SJCRH30 (cell line): ENCODE data around the gene CHAF1B. TPM values are rescaled to one million over a fixed set of nuclear protein-coding genes. Genes with fewer than 3 reads are reported as not detected.
A peak's percentile ranks its signal among the peaks of the same experiment; 100 is the strongest.

Experiments used
- DNase-seq, 2 experiments: peaks; one replicate each; pipeline ENCODE4 v3.0.0-alpha.2; 2015 to 2020
- H3K27ac ChIP-seq: fragments of 250-450 bp; sonication (Bioruptor Pico); 2 replicates; pipeline ENCODE4 v1.5.1; 2020; ENCODE audit warnings: mild to moderate bottlenecking, moderate library complexity
- H3K27me3 ChIP-seq: fragments of 250-450 bp; sonication (Bioruptor Pico); 2 replicates; pipeline ENCODE4 v1.5.1; 2020; ENCODE audit warnings: mild to moderate bottlenecking, moderate library complexity
- H3K36me3 ChIP-seq: fragments of 250-450 bp; sonication (Bioruptor Pico); 2 replicates; pipeline ENCODE4 v1.5.1; 2020; ENCODE audit warnings: mild to moderate bottlenecking, moderate library complexity
- H3K4me1 ChIP-seq: fragments of 250-450 bp; sonication (Bioruptor Pico); 2 replicates; pipeline ENCODE4 v1.5.1; 2020; ENCODE audit warnings: mild to moderate bottlenecking, moderate library complexity
- H3K4me3 ChIP-seq: fragments of 250-450 bp; sonication (Bioruptor Pico); 2 replicates; pipeline ENCODE4 v1.5.1; 2020; ENCODE audit warnings: mild to moderate bottlenecking, moderate library complexity
- H3K9me3 ChIP-seq: fragments of 250-450 bp; sonication (Bioruptor Pico); replicated peaks from 2 replicates; pipeline ENCODE4 v1.5.1; 2020; ENCODE audit warnings: mild to moderate bottlenecking, moderate library complexity
- total RNA-seq: library from RNA; depleted of rRNA; stranded (reverse); fragments of >200 nt; shearing (Covaris generic); gene quantifications from 2 replicates; pipeline ENCODE4 v1.2.3, GENCODE V29; 2014

Gene CHAF1B
- total RNA-seq, 1 experiment from 2014 or later: 18.7 TPM

- peak in 1 of 2 experiments; percentile 33 for DNase-seq
- H3K36me3 ChIP-seq: no peaks in the 10 kb centered on the region
- peaks cover 18% of the 10 kb centered on the region for H3K4me1 ChIP-seq
- no peak overlapping the region for H3K4me3 ChIP-seq
- no peaks in the 10 kb centered on the region for H3K9me3 ChIP-seq
- H3K27ac ChIP-seq: peak overlapping the region; percentile 90
- H3K27me3 ChIP-seq: no peaks in the 10 kb centered on the region
Observed at GRCh38 chr21:36428761-36429432, 43.7 kb downstream of the CHAF1B start.

GRCh38 chr21:36429947-36430546 is 44.9 kb downstream of the CHAF1B start:
- Histone ChIP-seq H3K4me1 (peaks cover 13% of the 10 kb centered on the region), H3K27ac (peak overlapping the region; percentile 90), H3K27me3 (no peaks in the 10 kb centered on the region), H3K4me3 (peak overlapping the region; percentile 44), H3K36me3 (no peaks in the 10 kb centered on the region), H3K9me3 (no peaks in the 10 kb centered on the region)
- DNase-seq: peak; percentile 94 to 97

GRCh38 chr21:36430841-36431240 is 45.6 kb downstream of the CHAF1B start:
- Histone ChIP-seq H3K4me1 (peaks cover 13% of the 10 kb centered on the region), H3K27me3 (no peaks in the 10 kb centered on the region), H3K36me3 (no peaks in the 10 kb centered on the region), H3K27ac (peak overlapping the region; percentile 90), H3K9me3 (no peaks in the 10 kb centered on the region), H3K4me3 (peak overlapping the region; percentile 44)
- no peak for DNase-seq

GRCh38 chr21:36431252-36431651 is 46.1 kb downstream of the CHAF1B start:
- no peak overlapping the region for H3K27ac ChIP-seq
- no peaks in the 10 kb centered on the region for H3K36me3 ChIP-seq
- H3K4me3 ChIP-seq: no peak overlapping the region
- H3K4me1 ChIP-seq: peaks cover 13% of the 10 kb centered on the region
- no peaks in the 10 kb centered on the region for H3K9me3 ChIP-seq
- DNase-seq: no peak
- H3K27me3 ChIP-seq: no peaks in the 10 kb centered on the region

- H3K36me3 ChIP-seq: no peaks in the 10 kb centered on the region
- H3K4me3 ChIP-seq: no peak overlapping the region
- no peaks in the 10 kb centered on the region for H3K27me3 ChIP-seq
- no peak overlapping the region for H3K27ac ChIP-seq
- DNase-seq: no peak
- H3K4me1 ChIP-seq: peaks cover 13% of the 10 kb centered on the region
- no peaks in the 10 kb centered on the region for H3K9me3 ChIP-seq
Observed at GRCh38 chr21:36433059-36433709, 48.0 kb downstream of the CHAF1B start.

GRCh38 chr21:36434144-36434543 is 49.0 kb downstream of the CHAF1B start:
- no peak for DNase-seq
- Histone ChIP-seq H3K4me1 (peaks cover 10% of the 10 kb centered on the region), H3K4me3 (no peak overlapping the region), H3K36me3 (no peaks in the 10 kb centered on the region), H3K27ac (no peak overlapping the region), H3K9me3 (no peaks in the 10 kb centered on the region), H3K27me3 (no peaks in the 10 kb centered on the region)

GRCh38 chr21:36436829-36437744 is 51.9 kb downstream of the CHAF1B start:
- H3K9me3 ChIP-seq: no peaks in the 10 kb centered on the region
- no peaks in the 10 kb centered on the region for H3K36me3 ChIP-seq
- no peak for DNase-seq
- no peak overlapping the region for H3K4me3 ChIP-seq
- no peaks in the 10 kb centered on the region for H3K4me1 ChIP-seq
- no peaks in the 10 kb centered on the region for H3K27me3 ChIP-seq
- no peak overlapping the region for H3K27ac ChIP-seq

GRCh38 chr21:36437745-36438128 is 52.5 kb downstream of the CHAF1B start:
- Histone ChIP-seq H3K4me1 (no peaks in the 10 kb centered on the region), H3K27me3 (no peaks in the 10 kb centered on the region), H3K36me3 (no peaks in the 10 kb centered on the region), H3K9me3 (no peaks in the 10 kb centered on the region), H3K27ac (no peak overlapping the region), H3K4me3 (no peak overlapping the region)
- DNase-seq: no peak

- H3K9me3 ChIP-seq: no peaks in the 10 kb centered on the region
- DNase-seq: no peak
Observed at GRCh38 chr21:36441715-36442114, 56.5 kb downstream of the CHAF1B start.

GRCh38 chr21:36446301-36446700 is 61.1 kb downstream of the CHAF1B start:
- no peak for DNase-seq
- Histone ChIP-seq H3K36me3 (no peaks in the 10 kb centered on the region), H3K4me1 (no peaks in the 10 kb centered on the region), H3K9me3 (no peaks in the 10 kb centered on the region), H3K4me3 (no peak overlapping the region), H3K27ac (no peak overlapping the region), H3K27me3 (no peaks in the 10 kb centered on the region)

More at GRCh38 chr21:36441715-36442114, 56.5 kb downstream of the CHAF1B start:
- Histone ChIP-seq H3K4me3 (no peak overlapping the region), H3K36me3 (no peaks in the 10 kb centered on the region), H3K27ac (no peak overlapping the region), H3K27me3 (no peaks in the 10 kb centered on the region), H3K4me1 (no peaks in the 10 kb centered on the region)

- no peak overlapping the region for H3K27ac ChIP-seq
- no peaks in the 10 kb centered on the region for H3K4me1 ChIP-seq
Observed at GRCh38 chr21:36450511-36450910, 65.3 kb downstream of the CHAF1B start.

GRCh38 chr21:36451506-36451905 is 66.3 kb downstream of the CHAF1B start:
- Histone ChIP-seq H3K27ac (no peak overlapping the region), H3K27me3 (no peaks in the 10 kb centered on the region)
- no peak for DNase-seq

More at GRCh38 chr21:36450511-36450910, 65.3 kb downstream of the CHAF1B start:
- H3K9me3 ChIP-seq: no peaks in the 10 kb centered on the region
- no peaks in the 10 kb centered on the region for H3K27me3 ChIP-seq
- no peak overlapping the region for H3K4me3 ChIP-seq
- H3K36me3 ChIP-seq: no peaks in the 10 kb centered on the region
- no peak for DNase-seq

GRCh38 chr21:36452281-36452825 is 67.2 kb downstream of the CHAF1B start:
- H3K4me1 ChIP-seq: no peaks in the 10 kb centered on the region
- H3K9me3 ChIP-seq: no peaks in the 10 kb centered on the region
- no peak for DNase-seq
- no peaks in the 10 kb centered on the region for H3K27me3 ChIP-seq
- H3K27ac ChIP-seq: no peak overlapping the region
- H3K36me3 ChIP-seq: no peaks in the 10 kb centered on the region
- H3K4me3 ChIP-seq: no peak overlapping the region

More at GRCh38 chr21:36451506-36451905, 66.3 kb downstream of the CHAF1B start:
- Histone ChIP-seq H3K4me3 (no peak overlapping the region), H3K4me1 (no peaks in the 10 kb centered on the region), H3K36me3 (no peaks in the 10 kb centered on the region), H3K9me3 (no peaks in the 10 kb centered on the region)

GRCh38 chr21:36454093-36454531 is 68.9 kb downstream of the CHAF1B start:
- no peak for DNase-seq
- no peaks in the 10 kb centered on the region for H3K4me1 ChIP-seq
- H3K27me3 ChIP-seq: no peaks in the 10 kb centered on the region
- H3K27ac ChIP-seq: no peak overlapping the region
- H3K9me3 ChIP-seq: no peaks in the 10 kb centered on the region
- H3K4me3 ChIP-seq: no peak overlapping the region
- H3K36me3 ChIP-seq: no peaks in the 10 kb centered on the region
